GM19438 (cell line): Measurements from ENCODE around the gene EYS.
"Not testable (repeated sequence)": the region's sequence is repeated elsewhere in the genome, so short reads cannot be mapped to it uniquely, and the experiment has no call there.

Source experiments
- ATAC-seq: cut with Tn5 transposase; IDR thresholded peaks from one replicate; pipeline ENCODE4 v1.9.1; 2021; ENCODE audit warnings: low read depth; ENCODE audit not compliant: unreplicated experiment

Gene EYS

DNA sequence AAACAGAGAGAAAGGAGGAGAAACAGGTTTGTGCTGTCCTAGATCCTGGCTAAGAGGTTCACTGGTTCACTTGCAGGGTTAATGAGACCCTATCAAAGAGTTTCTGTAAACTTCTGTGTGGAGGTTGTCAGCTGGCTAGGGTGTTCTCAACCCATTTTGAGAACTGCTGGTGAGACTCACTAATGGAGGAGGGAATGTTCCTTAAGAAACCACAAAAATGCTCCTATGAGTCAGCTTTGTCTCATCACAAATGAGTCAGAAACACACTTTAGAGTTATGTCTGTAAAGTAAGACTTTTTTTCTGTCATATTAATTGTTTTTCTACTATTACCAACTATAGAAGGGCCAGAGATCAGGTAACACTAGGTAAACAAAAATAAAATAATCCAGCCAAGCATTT is 1187.0 kb downstream of the EYS start:
- no peak for ATAC-seq

DNA sequence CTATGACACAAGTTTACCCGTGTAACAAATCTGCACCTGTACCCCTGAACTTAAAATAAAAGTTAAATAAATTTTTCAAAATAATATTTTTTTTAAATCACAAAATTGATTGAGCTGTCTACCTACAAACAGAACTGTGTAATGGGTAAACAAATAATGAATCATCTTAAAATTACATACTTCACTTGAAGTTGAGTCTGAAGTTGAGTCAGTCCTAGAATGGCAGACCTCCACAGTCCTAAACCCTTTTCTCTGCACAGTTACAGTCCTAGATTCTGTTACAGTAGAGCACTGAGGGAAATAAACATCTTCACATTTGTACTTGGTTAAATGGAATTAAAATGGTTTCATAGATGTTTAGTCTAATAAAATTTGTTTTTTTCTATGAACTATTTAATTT is 1190.6 kb downstream of the EYS start:
- ATAC-seq, result no peak

DNA sequence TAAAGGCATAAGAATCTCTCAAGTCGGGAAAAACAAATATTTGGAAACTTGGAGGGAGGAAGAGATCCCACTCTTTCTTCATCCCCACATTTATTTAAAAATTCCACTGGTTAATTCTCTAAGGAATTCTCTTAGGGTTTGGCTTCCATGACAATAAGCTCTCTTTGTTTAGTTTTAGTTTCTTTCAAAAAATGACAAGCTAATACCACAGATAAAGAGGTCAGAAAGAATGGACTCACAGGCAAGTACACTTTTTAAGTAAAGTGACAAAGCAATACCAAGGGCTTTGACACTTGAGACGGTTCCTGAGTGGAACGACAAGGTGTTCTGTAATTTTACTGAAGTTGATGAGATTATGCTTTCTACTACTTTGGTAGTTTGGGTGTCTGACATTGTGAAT is 1199.4 kb downstream of the EYS start:
- ATAC-seq, result no peak

DNA sequence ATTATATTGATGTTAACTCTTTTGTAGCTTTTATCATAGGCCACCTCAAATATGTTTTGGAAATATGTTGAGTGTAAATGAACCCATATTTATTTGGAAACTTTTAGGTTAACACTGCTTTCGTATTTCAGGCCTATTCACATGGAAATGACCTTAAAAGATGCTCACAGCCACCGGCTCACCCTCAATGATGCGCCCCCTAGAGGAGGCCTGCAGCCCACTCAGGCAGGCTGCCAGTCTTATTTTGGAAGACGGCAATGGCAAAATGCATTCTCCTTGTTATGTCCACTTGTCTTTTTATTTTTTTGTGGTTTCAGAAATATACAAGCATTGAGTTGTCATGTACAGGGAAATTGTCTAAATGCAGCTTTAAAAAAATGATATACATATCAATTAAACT is 1201.7 kb downstream of the EYS start:
- no peak for ATAC-seq

DNA sequence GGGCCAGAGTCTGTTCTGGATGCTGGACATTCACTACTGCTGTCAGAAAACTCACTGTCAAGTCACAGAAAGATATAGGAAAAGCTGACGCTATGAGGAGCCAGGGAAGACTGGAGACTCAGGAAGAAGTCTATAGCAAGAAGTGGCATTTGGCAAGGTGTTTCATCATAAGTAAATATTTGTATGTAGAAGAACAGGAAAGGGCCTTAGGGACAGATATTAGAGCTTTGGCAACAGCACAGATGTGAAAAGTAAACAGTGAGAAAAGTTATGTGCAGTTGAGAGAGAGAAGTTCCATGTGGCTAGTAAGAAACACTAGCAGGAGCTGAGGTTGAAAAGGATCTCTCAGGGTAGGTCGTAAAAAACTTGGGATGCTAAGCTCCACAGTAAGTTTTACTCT is 1202.5 kb downstream of the EYS start:
- ATAC-seq, result no peak

DNA sequence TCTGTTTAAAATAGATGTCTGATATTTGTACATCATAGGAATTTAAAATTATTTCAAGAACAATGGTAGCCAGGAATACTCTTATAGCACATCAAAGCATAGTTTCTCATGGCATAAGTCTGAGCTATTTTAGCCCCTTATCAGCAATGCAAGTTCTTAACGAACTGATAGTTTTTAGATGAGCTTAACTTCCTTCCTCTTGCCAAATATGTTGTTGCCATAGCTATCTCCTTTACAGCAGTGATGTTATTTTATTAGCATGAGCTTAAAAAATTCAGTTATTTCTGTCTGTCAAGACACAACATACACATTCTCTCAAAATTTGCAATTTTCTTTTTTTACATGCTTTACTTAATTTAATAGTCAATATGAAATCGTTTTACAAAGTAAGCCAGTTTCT is 1204.2 kb downstream of the EYS start:
- no peak for ATAC-seq

DNA sequence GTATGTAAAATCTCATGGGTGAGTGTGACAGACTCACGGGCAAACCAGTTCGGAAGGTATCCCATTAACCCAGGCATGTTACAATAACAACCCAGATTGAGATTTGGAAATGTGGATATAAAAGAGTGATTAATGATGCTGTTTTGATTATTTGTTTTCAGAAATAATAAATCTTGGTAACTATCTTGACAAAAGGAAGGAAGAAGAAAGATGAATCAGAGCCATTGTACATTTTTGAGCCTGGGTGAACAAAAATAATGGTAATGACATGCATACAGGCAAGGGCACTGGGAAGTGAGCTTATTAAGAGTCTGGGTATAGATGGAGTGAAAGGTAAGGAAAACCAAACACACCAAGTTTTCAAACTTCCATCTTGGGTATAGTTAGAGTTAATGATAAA is 1209.4 kb downstream of the EYS start:
- no peak for ATAC-seq

DNA sequence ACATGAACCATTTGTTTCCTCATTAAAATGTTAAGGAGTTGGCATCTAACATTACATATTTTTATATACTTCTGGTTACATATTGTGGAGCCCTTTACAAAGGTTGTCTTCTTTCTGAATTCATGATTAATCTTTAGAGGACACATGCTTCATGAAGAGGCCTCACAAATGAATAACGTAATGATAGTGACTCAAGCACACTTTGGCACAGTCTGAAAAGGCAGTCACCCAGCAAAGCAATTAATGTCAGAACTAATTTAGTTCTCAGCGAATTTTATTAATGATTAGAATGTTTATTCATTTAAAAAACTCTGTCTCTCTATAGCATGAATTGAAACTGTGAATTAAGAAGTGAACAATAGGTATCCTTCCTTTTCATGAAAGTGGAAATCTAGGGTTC is 1217.3 kb downstream of the EYS start:
- ATAC-seq, result no peak

DNA sequence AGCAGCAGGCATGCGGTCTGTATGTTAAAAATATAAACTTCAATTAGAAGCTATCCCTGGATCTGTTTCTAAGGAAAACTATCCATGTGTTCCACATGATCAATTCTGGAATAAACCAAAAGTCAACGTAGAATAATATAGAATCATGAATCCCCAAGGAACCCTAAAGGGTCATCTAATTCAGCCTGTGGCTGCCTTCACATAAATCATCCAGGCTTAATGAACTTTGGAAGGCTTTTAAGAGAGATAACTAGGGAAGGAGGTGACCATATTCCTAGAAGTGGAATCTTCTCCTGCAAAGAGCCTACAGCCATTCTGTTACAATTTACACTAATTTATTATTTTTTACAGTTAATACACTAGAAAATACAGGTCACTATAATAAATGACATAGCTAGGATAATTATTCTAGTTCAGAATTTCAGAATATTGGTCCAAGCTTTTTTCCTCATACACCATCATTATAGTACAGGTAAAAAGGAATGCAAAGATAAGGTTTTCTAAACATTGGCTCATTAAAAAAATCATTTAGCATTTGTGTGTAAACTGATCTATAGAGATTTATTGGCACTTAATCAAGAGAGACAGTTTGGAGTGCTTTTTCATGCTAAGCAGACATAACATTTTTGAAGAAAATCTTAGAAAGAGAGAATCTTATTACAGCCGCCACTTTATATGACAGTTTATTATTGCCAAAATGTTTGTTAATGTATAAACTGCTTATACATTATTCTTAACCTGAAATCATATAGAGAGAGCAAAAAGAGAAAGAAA is 1220.3 kb downstream of the EYS start:
- ATAC-seq, result no peak

DNA sequence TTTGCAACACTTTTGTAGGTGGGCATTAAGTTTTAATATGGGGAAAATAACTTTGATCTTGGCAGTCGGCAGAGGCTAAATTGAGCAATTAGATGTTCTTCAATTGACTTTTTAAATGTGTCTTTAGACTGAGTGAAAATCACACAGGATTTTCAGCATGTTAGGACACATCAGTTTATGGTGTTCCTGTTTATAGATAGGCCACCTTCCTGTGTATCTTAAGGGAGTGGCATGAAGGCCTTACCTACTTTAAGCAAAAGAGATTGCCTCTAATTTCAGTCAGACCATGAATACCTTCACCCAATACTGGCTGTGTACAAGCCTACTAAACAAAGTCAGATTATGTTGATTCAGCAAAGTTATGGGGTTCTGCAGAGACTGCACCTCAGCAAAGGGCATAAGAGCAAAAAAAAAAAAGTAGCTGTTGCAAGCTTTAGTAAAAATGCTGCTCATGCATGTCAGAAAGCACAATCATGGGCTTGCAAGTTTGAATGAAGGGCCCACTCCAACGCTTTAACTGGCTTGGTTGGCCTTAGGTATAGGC is 1223.0 kb downstream of the EYS start:
- no peak for ATAC-seq

DNA sequence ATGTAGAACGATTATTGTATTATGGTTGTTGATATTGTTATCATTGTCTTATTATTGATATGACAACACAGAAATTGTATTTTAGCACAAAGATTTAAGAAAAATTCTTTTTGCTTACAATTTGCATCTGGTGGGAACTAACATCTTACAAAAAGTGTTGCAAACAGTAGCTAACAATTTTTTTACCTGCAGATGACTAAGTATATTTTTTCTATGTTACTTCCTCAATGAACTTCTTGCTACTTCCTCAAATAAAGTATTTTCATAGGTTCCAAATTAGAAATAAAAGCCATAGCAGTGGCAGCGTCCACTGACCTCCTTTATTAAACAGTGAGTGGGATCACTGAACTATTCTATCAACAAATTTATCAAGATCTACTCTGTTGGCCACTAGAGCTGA is 1224.4 kb downstream of the EYS start:
- ATAC-seq, result no peak

DNA sequence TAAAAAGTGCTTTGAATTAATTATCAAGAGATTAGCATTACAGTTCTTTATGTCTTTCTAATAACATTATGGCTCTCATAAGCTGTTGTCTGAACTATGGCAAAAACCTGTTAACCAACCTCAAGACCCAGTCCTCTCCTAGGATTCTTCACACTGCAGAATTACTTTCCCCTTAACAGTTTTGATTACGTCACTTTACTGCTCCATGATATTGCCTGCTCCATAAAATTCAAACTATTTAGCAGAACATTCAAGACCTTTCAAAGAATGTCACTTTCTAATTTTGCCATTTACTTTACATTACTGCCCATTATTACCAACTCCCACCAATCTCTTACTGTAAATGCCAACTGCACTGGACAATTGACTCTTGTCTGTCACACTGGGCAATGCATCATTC is 1227.9 kb downstream of the EYS start:
- ATAC-seq, result no peak

DNA sequence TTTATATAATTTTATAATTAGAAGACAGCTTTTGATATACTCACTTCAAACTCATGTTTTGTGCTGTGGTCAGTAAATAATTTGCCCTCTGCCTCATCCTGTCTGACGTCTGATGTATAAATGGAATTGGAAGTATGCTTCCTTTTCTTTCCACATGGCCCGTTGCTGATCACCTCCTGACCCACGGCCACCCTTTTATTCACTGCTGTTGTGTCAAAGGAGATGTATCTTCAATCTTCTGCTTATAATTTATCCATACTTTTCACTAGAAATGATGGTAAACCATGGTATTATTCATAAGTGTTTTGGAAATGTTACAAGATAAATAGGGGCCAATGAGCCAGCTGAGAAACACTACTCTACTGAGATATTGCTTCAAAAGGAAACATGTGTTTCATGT is 1229.6 kb downstream of the EYS start:
- ATAC-seq, result no peak

DNA sequence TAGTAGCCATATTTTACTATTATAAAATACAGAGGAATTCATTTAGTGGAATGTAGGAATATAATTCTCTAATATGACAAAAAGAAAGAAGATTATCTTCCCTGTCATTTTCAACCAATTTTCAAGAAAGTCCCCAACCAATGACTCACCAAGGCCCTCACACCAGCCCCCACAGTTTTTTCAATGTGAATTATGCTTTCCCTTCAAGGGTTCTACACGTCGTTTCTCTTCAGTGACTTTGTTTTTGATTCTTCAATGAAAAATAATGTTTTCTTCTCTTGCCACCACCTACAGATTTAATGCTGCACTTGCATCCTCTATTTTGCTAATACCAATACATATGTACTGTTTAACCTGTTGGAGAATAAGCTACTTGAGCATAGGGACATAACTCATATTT is 1230.1 kb downstream of the EYS start:
- no peak for ATAC-seq

DNA sequence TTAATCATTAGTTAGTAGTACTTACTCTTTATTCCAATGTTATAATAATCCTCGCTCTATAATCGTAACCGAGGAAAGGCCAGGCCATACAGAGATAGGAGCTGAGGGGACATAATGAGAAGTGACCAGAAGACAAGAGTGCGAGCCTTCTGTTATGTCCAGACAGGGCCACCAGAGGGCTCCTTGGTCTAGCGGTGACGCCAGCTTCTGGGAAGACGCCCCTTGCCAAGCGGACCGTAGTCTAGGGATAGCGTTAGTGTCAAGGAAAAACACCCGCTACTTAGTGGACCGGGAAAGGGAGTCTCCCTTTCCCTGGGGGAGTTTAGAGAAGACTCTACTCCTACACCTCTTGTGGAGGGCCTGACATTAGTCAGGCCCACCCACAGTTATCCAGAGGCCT is 1237.6 kb downstream of the EYS start:
- ATAC-seq, result not testable (repeated sequence)

DNA sequence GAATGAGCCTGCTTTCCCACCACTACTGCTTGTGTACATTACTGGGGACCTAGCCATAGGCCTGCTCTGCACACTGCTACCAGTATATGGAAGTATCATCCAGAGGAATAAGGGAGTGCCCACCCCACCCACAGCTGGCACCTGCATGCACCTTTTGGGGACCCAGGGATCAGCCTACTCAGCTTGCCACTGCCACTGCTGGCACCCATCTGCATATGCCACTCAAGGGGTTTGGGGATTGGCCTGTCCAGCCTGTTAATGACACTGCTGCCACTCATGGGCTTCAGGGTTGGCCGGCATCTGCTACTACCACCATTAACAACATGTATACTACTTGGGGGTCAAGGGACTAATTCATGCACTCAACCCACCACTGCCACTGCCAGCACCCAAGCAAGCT is 1239.4 kb downstream of the EYS start:
- no peak for ATAC-seq

DNA sequence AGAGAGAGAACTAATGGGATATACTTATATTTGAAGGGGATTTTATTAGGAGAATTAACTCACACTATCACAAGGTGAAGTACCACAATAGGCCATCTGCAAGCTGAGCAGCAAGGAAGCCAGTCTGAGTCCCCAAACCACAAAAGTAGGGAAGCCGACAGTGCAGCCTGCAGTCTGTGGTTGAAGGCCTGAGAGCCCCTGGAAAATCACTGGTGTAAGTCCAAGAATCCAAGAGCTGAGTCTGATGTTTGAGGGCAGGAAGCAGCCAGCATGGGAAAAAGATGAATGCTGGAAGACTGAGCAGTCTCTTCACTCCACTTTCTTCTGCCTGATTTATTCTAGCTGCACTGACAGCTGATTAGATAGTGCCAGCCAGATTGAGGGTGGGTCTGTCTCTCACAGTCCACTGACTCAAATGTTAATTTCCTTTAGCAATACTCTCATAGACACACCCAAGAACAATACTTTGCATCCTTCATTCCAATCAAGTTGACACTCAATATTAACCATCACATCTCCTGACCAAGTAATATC is 1247.5 kb downstream of the EYS start:
- ATAC-seq, result no peak

DNA sequence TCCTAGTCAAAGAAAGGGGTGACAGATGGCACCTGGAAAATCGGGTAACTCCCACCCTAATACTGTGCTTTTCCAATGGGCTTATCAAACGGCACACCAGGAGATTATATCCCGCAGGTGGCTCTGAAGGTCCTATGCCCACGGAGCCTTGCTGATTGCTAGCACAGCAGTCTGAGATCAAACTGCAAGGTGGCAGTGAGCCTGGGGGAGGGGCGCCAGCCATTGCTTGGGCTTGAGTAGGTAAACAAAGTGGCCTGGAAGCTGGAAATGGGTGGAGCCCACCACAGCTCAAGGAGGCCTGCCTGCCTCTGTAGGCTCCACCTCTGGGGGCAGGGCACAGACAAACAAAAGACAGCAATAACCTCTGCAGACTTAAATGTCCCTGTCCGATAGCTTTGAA is 1258.9 kb downstream of the EYS start:
- ATAC-seq, result not testable (repeated sequence)

DNA sequence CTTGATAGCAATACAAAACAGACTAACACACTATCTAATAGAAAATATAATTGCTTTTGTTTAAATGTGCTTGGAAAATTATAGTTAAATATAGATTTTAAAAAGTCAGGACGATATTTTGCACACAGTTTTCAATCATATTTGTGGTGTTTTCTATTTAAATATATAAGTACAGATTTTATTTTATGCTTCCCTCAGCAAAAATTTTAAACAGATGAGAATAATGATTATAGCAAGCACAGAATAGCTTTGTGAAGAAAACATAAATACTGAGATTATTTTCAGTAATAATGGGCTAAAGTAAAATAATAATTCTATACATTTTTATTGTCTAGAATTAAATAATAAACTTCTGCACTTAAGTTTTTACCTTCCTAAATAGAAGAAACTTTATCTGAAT is 1262.0 kb downstream of the EYS start:
- no peak for ATAC-seq

DNA sequence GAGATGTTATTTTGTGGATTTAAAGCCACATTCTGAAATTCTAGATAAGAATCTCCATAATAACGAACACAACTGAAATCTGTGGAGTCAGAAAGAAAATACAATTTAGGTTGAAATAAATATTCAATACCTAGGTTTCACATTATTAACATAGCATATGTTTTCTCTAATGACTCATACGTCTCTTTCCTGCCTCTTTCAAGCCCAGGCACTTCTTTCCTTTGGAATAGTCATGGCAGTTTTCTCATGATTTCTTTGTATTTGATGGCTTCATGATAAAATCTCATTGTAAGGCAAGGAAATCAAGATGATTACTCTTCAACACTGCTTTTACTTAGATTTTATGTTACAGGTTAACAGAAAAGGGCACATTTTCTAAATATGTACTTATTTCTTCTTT is 1267.8 kb downstream of the EYS start:
- no peak for ATAC-seq

DNA sequence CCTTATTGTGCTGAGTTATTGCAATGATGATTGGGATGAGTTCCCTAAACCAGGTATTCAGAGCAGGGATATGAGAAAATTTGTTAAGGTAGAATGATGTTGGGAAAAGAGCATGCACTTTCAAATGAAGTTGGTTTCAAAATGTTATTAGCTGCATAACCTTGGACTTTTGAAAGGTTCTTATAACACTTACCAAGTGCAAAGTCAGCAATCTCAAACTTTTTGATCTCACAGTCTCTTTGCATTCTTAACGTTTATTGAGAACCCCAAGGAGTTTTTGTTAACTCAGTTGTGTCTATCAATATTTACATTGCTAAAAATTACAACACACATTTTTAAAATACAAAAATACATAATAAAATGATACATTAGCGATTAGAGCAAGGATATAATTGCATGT is 1269.0 kb downstream of the EYS start:
- no peak for ATAC-seq

DNA sequence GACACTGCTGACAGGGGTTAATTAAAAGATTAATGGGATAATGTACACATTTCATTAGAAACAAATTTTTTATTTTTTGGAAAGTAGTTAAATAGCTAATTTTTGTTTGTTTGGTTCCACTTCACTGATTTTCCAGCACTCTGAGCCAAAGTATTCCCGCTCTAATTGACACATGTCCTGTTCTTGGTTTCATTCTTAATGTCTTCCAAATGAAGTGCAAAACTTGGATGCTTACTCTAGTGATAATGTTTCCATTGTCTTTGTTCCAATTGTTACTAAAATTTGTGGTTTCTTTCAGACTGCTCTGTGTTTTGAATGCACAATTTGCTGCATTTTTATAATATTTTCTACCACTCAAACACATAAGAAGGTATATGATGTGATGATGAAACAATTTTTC is 1277.1 kb downstream of the EYS start:
- ATAC-seq, result no peak
